ENCODE measurements around the gene RBM47.

RBM47 gene

GRCh38 chr4:40481977-40482376, 147.7 kb downstream of the RBM47 start:
- CTCF ChIA-PET = interaction anchor here (1.1 kb wide), 1 partner anchor 50 kb away, joined by 3 read pairs; no protein-coding TSS in a partner anchor
- Mint-ChIP-seq H3K27ac (no peak overlapping the region), H3K4me1 (peaks cover 6% of the 10 kb centered on the region), H3K36me3 (peaks cover 9% of the 10 kb centered on the region), H3K27me3 (peaks cover 26% of the 10 kb centered on the region), H3K9me3 (peaks cover 8% of the 10 kb centered on the region), H3K4me3 (no peak overlapping the region)
- no peak for DNase-seq

- H3K27me3 Mint-ChIP-seq = peaks cover 26% of the 10 kb centered on the region
- H3K36me3 Mint-ChIP-seq = peaks cover 1% of the 10 kb centered on the region
- CTCF ChIA-PET = no interaction called here
These were observed 149.4 kb downstream of the RBM47 start for GRCh38 chr4:40480291-40480690.

GRCh38 chr4:40479378-40479777, 150.3 kb downstream of the RBM47 start:
- CTCF ChIA-PET = no interaction called here
- H3K36me3 Mint-ChIP-seq = no peaks in the 10 kb centered on the region
- H3K4me3 Mint-ChIP-seq = no peak overlapping the region
- no peaks in the 10 kb centered on the region for H3K9me3 Mint-ChIP-seq
- no peak overlapping the region for H3K27ac Mint-ChIP-seq
- peaks cover 18% of the 10 kb centered on the region for H3K4me1 Mint-ChIP-seq
- peaks cover 21% of the 10 kb centered on the region for H3K27me3 Mint-ChIP-seq
- DNase-seq = no peak

More at GRCh38 chr4:40480291-40480690, 149.4 kb downstream of the RBM47 start:
- Mint-ChIP-seq H3K4me3 (no peak overlapping the region), H3K4me1 (peaks cover 15% of the 10 kb centered on the region), H3K27ac (no peak overlapping the region), H3K9me3 (no peaks in the 10 kb centered on the region)
- no peak for DNase-seq

GRCh38 chr4:40475609-40476008, 154.1 kb downstream of the RBM47 start:
- no peak for DNase-seq
- no peaks in the 10 kb centered on the region for H3K9me3 Mint-ChIP-seq
- CTCF ChIA-PET = no interaction called here
- H3K27ac Mint-ChIP-seq = no peak overlapping the region
- H3K4me3 Mint-ChIP-seq = no peak overlapping the region
- H3K4me1 Mint-ChIP-seq = peaks cover 16% of the 10 kb centered on the region
- H3K36me3 Mint-ChIP-seq = no peaks in the 10 kb centered on the region
- peaks cover 6% of the 10 kb centered on the region for H3K27me3 Mint-ChIP-seq

GRCh38 chr4:40473578-40474388, 155.9 kb downstream of the RBM47 start:
- H3K9me3 Mint-ChIP-seq = no peaks in the 10 kb centered on the region
- H3K36me3 Mint-ChIP-seq = no peaks in the 10 kb centered on the region
- CTCF ChIA-PET = no interaction called here
- H3K27me3 Mint-ChIP-seq = no peaks in the 10 kb centered on the region
- DNase-seq = no peak
- peaks cover 12% of the 10 kb centered on the region for H3K4me1 Mint-ChIP-seq
- no peak overlapping the region for H3K4me3 Mint-ChIP-seq
- no peak overlapping the region for H3K27ac Mint-ChIP-seq

GRCh38 chr4:40471923-40472322, 157.7 kb downstream of the RBM47 start:
- Mint-ChIP-seq H3K27ac (no peak overlapping the region), H3K9me3 (no peaks in the 10 kb centered on the region), H3K27me3 (peaks cover 4% of the 10 kb centered on the region), H3K36me3 (peaks cover 1% of the 10 kb centered on the region), H3K4me3 (no peak overlapping the region), H3K4me1 (peaks cover 12% of the 10 kb centered on the region)
- DNase-seq = no peak
- CTCF ChIA-PET = no interaction called here

- H3K36me3 Mint-ChIP-seq = peaks cover 3% of the 10 kb centered on the region
- H3K4me3 Mint-ChIP-seq = no peak overlapping the region
- H3K9me3 Mint-ChIP-seq = no peaks in the 10 kb centered on the region
- no peak overlapping the region for H3K27ac Mint-ChIP-seq
- H3K27me3 Mint-ChIP-seq = peaks cover 4% of the 10 kb centered on the region
- CTCF ChIA-PET = no interaction called here
- H3K4me1 Mint-ChIP-seq = peaks cover 9% of the 10 kb centered on the region
- no peak for DNase-seq
These were observed 162.9 kb downstream of the RBM47 start for GRCh38 chr4:40466789-40467188.

GRCh38 chr4:40462326-40462725, 167.3 kb downstream of the RBM47 start:
- CTCF ChIA-PET = no interaction called here
- H3K27ac Mint-ChIP-seq = no peak overlapping the region
- H3K36me3 Mint-ChIP-seq = peaks cover 3% of the 10 kb centered on the region
- H3K9me3 Mint-ChIP-seq = no peaks in the 10 kb centered on the region
- H3K4me3 Mint-ChIP-seq = no peak overlapping the region
- no peak for DNase-seq
- peaks cover 12% of the 10 kb centered on the region for H3K4me1 Mint-ChIP-seq
- peaks cover 3% of the 10 kb centered on the region for H3K27me3 Mint-ChIP-seq

- CTCF ChIA-PET = no interaction called here
- H3K9me3 Mint-ChIP-seq = no peaks in the 10 kb centered on the region
These were observed 167.8 kb downstream of the RBM47 start for GRCh38 chr4:40461879-40462278.

GRCh38 chr4:40461062-40461461, 168.6 kb downstream of the RBM47 start:
- CTCF ChIA-PET = no interaction called here
- Mint-ChIP-seq H3K4me3 (no peak overlapping the region), H3K27me3 (no peaks in the 10 kb centered on the region), H3K36me3 (peaks cover 3% of the 10 kb centered on the region), H3K27ac (no peak overlapping the region), H3K9me3 (no peaks in the 10 kb centered on the region), H3K4me1 (peaks cover 12% of the 10 kb centered on the region)
- DNase-seq = no peak

More at GRCh38 chr4:40461879-40462278, 167.8 kb downstream of the RBM47 start:
- Mint-ChIP-seq H3K27ac (no peak overlapping the region), H3K4me1 (peaks cover 12% of the 10 kb centered on the region), H3K36me3 (peaks cover 3% of the 10 kb centered on the region), H3K27me3 (no peaks in the 10 kb centered on the region), H3K4me3 (no peak overlapping the region)
- DNase-seq = no peak

GRCh38 chr4:40458683-40459082, 171.0 kb downstream of the RBM47 start:
- Mint-ChIP-seq H3K4me1 (peaks cover 9% of the 10 kb centered on the region), H3K27me3 (no peaks in the 10 kb centered on the region), H3K9me3 (no peaks in the 10 kb centered on the region), H3K4me3 (no peak overlapping the region), H3K27ac (no peak overlapping the region), H3K36me3 (peaks cover 3% of the 10 kb centered on the region)
- CTCF ChIA-PET = interaction anchor here (0.8 kb wide), 1 partner anchor 9 kb away, joined by 3 read pairs; no protein-coding TSS in a partner anchor
- no peak for DNase-seq

- no peak overlapping the region for H3K4me3 Mint-ChIP-seq
- peaks cover 12% of the 10 kb centered on the region for H3K4me1 Mint-ChIP-seq
- H3K27me3 Mint-ChIP-seq = no peaks in the 10 kb centered on the region
- H3K27ac Mint-ChIP-seq = no peak overlapping the region
- no peaks in the 10 kb centered on the region for H3K9me3 Mint-ChIP-seq
- peaks cover 3% of the 10 kb centered on the region for H3K36me3 Mint-ChIP-seq
- CTCF ChIA-PET = interaction anchor here (0.8 kb wide), 1 partner anchor 8 kb away, joined by 3 read pairs; no protein-coding TSS in a partner anchor
- no peak for DNase-seq
These were observed 171.6 kb downstream of the RBM47 start for GRCh38 chr4:40458109-40458508.

GRCh38 chr4:40455340-40455902, 174.2 kb downstream of the RBM47 start:
- peaks cover 5% of the 10 kb centered on the region for H3K36me3 Mint-ChIP-seq
- H3K4me3 Mint-ChIP-seq = no peak overlapping the region
- H3K27me3 Mint-ChIP-seq = no peaks in the 10 kb centered on the region
- DNase-seq = no peak
- no peaks in the 10 kb centered on the region for H3K9me3 Mint-ChIP-seq
- CTCF ChIA-PET = no interaction called here
- no peak overlapping the region for H3K27ac Mint-ChIP-seq
- peaks cover 25% of the 10 kb centered on the region for H3K4me1 Mint-ChIP-seq

- DNase-seq = no peak
- Mint-ChIP-seq H3K9me3 (no peaks in the 10 kb centered on the region), H3K27ac (no peak overlapping the region), H3K4me1 (peaks cover 27% of the 10 kb centered on the region), H3K4me3 (no peak overlapping the region), H3K27me3 (no peaks in the 10 kb centered on the region), H3K36me3 (peaks cover 5% of the 10 kb centered on the region)
- CTCF ChIA-PET = no interaction called here
These were observed 174.8 kb downstream of the RBM47 start for GRCh38 chr4:40454816-40455215.

GRCh38 chr4:40453912-40454311, 175.8 kb downstream of the RBM47 start:
- no peaks in the 10 kb centered on the region for H3K27me3 Mint-ChIP-seq
- no peak overlapping the region for H3K4me3 Mint-ChIP-seq
- CTCF ChIA-PET = no interaction called here
- H3K36me3 Mint-ChIP-seq = peaks cover 5% of the 10 kb centered on the region
- peaks cover 36% of the 10 kb centered on the region for H3K4me1 Mint-ChIP-seq
- no peaks in the 10 kb centered on the region for H3K9me3 Mint-ChIP-seq
- DNase-seq = no peak
- no peak overlapping the region for H3K27ac Mint-ChIP-seq

Measured in activated naive CD4-positive, alpha-beta T cell treated with anti-CD3 and anti-CD28 coated beads, Interleukin-2, amount 10 ng/mL, durations not matched to agents 7 days and 5 days (primary cell).